Activated B cell treated with CpG ODN at 0.5 μM for 24 hours (primary cell): Measurements from ENCODE around the gene WWOX. TPM values are rescaled to one million over a fixed set of nuclear protein-coding genes. Genes with fewer than 3 reads are reported as not detected.

Source experiments
- ATAC-seq: fragments of 200-7000 bp; cut with Tn5 transposase; one replicate; pipeline ENCODE4 v1.10.0; 2021; ENCODE audit warnings: low read depth, mild to moderate bottlenecking, moderate library complexity
- CTCF ChIA-PET: fragments of 350-600 bp; sonication (Branson Sonifier 250); formaldehyde crosslinking; loops from one replicate; lab custom pipeline; 2021; ENCODE audit warnings: antibody characterized with exemption; lab: Charles Lee
- POLR2A ChIA-PET: fragments of 350-600 bp; sonication (Branson Sonifier 250); formaldehyde crosslinking; loops from one replicate; lab custom pipeline; 2021; ENCODE audit warnings: antibody characterized with exemption; lab: Charles Lee
- DNase-seq: peaks from one replicate; pipeline ENCODE4 v3.0.0; 2022
- H3K27ac Mint-ChIP-seq: one replicate; pipeline ENCODE4 v1.8.0; 2020; ENCODE audit warnings: mixed read lengths
- H3K27me3 Mint-ChIP-seq: one replicate; pipeline ENCODE4 v1.8.0; 2021; ENCODE audit warnings: mixed read lengths
- H3K36me3 Mint-ChIP-seq: one replicate; pipeline ENCODE4 v1.8.0; 2021; ENCODE audit warnings: low read depth, mixed read lengths
- H3K4me1 Mint-ChIP-seq: one replicate; pipeline ENCODE4 v1.8.0; 2021; ENCODE audit warnings: mixed read lengths
- H3K4me3 Mint-ChIP-seq: one replicate; pipeline ENCODE4 v1.8.0; 2020; ENCODE audit warnings: mild to moderate bottlenecking, mixed read lengths
- H3K9me3 Mint-ChIP-seq: one replicate; pipeline ENCODE4 v1.8.0; 2020; ENCODE audit warnings: mixed read lengths
- intact Hi-C: fragments of 100-400 bp; cut with micrococcal nuclease; formaldehyde crosslinking; loops from one replicate; pipeline ENCODE4 v1.15.1; 2024
- total RNA-seq: library from RNA; stranded (reverse); gene quantifications from 2 replicates; pipeline ENCODE4 v1.2.3, GENCODE V29; 2022
- TF ChIP-seq, protein P1 (sequence below): fragments of 200-600 bp; IDR thresholded peaks from one replicate; pipeline ENCODE4 v1.8.0; 2022; ENCODE audit warnings: antibody characterized with exemption, mild to moderate bottlenecking

Gene WWOX
- total RNA-seq, 1 donor from 2014 or later = 22.6 TPM

DNA sequence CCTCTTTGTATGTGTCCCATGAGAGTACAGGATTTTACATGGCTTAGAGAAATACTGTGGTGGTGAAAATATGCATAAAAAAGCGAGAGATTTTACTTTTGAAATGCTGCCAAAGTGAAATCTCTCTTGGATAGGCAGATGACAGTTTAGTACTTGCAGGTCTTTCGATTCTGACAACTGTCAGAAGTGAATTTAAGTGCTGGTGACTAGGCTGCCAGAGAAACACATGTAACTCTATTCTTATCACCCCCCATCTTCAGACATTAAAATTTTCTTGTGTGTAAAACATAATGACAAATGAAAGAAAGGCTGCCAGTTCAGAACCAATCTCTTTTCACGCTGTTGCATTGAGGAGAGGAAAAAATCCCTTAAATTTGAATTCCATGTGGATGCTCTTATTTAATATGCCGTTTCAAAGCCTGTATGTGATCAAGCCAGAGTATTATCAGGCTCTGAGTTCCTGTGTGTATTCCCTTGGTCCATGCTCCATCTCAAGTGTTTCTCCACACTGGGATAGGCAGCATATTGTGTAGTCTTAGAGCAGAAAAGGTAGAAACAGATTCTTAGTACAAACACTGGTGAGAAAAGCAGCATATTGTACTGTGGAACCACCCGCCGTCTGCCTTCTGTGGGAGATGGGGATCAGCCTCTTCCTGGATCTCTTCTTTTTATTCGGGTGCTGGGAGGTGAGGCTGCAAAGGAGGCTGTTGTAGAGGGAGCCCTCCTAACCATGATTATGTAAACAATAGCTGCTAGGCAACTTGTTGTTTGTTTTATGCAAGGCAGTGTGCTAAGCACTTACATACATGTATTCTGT lies 291.3 kb downstream of the WWOX start:
- no peak for ATAC-seq
- H3K27me3 Mint-ChIP-seq = no peaks in the 10 kb centered on the region
- DNase-seq = no peak
- no peak overlapping the region for H3K4me3 Mint-ChIP-seq
- POLR2A ChIA-PET = no interaction called here
- H3K4me1 Mint-ChIP-seq = no peaks in the 10 kb centered on the region
- H3K27ac Mint-ChIP-seq = no peak overlapping the region
- CTCF ChIA-PET = no interaction called here
- intact Hi-C loops = no loop called here
- peaks cover 8% of the 10 kb centered on the region for H3K9me3 Mint-ChIP-seq
- TF ChIP-seq, protein P1, sequence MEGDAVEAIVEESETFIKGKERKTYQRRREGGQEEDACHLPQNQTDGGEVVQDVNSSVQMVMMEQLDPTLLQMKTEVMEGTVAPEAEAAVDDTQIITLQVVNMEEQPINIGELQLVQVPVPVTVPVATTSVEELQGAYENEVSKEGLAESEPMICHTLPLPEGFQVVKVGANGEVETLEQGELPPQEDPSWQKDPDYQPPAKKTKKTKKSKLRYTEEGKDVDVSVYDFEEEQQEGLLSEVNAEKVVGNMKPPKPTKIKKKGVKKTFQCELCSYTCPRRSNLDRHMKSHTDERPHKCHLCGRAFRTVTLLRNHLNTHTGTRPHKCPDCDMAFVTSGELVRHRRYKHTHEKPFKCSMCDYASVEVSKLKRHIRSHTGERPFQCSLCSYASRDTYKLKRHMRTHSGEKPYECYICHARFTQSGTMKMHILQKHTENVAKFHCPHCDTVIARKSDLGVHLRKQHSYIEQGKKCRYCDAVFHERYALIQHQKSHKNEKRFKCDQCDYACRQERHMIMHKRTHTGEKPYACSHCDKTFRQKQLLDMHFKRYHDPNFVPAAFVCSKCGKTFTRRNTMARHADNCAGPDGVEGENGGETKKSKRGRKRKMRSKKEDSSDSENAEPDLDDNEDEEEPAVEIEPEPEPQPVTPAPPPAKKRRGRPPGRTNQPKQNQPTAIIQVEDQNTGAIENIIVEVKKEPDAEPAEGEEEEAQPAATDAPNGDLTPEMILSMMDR = no peak
- H3K36me3 Mint-ChIP-seq = peaks cover 6% of the 10 kb centered on the region

DNA sequence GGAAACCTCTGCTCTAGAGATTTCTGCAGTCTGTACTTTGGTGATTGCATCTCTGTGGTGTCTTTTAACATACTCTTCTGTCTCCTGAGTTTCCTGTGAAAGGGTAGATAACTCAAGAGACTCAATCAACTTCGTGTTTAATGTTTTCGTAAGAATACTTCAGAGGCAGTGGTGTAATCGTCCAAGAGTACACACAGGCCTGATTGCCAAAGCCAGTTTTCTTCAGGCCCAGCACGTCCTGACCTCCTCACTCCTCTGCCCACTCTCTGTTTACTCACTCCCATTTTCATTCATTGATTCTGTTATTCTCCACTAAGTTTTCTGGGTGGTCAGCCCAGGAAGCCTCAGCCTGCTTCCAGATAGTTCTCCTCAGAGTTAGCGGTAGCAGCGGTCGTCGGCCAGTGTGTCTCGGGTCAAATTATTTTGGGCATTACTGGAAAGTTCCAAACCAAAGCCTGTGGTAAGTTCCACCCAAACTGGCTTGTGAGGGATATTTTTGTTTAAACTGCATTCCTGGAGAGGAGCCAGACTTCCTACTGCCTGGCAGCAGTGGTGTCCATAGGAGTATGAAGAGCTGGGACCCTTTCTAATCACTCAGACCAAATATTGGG lies 293.2 kb downstream of the WWOX start:
- H3K4me3 Mint-ChIP-seq = no peak overlapping the region
- H3K27me3 Mint-ChIP-seq = no peaks in the 10 kb centered on the region
- ChIA-PET POLR2A (no interaction called here), CTCF (no interaction called here)
- intact Hi-C loops = no loop called here
- H3K27ac Mint-ChIP-seq = no peak overlapping the region
- no peaks in the 10 kb centered on the region for H3K4me1 Mint-ChIP-seq
- ATAC-seq = no peak
- DNase-seq = no peak
- H3K9me3 Mint-ChIP-seq = peaks cover 8% of the 10 kb centered on the region
- peaks cover 6% of the 10 kb centered on the region for H3K36me3 Mint-ChIP-seq
- TF ChIP-seq, protein P1 = no peak

DNA sequence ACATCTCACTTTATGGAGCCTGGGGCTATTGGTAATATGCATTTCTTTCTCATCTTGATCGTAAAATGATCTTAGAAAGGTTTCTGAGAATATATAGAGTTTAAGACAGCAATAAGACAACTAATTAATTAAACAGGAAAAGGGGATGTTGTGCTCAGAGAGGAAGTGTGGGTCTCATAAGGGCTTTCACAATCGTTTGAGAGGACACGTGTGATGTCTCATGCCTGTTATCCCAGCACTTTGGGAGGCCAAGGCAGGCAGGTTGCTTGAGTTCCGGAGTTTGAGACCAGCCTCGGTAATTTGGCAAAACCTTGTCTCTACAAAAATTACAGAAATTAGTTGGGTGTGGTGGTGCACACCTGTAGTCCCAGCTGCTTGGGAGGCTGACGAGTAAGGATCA lies 295.6 kb downstream of the WWOX start:
- ATAC-seq (no peak), DNase-seq (no peak)
- ChIA-PET POLR2A (no interaction called here), CTCF (no interaction called here)
- Mint-ChIP-seq H3K27ac (no peak overlapping the region), H3K4me3 (no peak overlapping the region), H3K36me3 (peaks cover 6% of the 10 kb centered on the region), H3K4me1 (no peaks in the 10 kb centered on the region), H3K27me3 (no peaks in the 10 kb centered on the region), H3K9me3 (peaks cover 8% of the 10 kb centered on the region)
- TF ChIP-seq, protein P1 = no peak
- intact Hi-C loops = no loop called here

DNA sequence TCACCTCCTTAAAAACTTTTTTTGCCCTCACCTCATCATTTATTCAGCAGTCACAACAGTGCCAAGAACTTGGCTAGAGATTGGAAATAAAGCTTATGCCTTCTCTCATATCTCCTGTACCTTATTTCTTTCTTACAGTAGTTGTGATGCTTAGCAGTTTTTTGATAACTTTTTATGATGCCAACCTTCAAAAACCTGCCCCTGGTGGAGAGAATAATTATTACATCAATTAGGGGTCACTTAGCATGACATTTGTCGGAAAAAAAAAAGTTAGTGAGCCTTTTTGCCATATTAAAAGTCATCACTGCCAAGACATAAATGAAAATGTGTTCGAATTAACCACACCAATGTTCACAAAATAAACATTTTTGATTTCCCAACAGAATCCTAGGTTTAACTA lies 296.6 kb downstream of the WWOX start:
- ChIA-PET CTCF (no interaction called here), POLR2A (no interaction called here)
- intact Hi-C loops = no loop called here
- Mint-ChIP-seq H3K27me3 (no peaks in the 10 kb centered on the region), H3K4me3 (no peak overlapping the region), H3K9me3 (peaks cover 8% of the 10 kb centered on the region), H3K27ac (no peak overlapping the region), H3K36me3 (peaks cover 6% of the 10 kb centered on the region), H3K4me1 (no peaks in the 10 kb centered on the region)
- DNase-seq (no peak), ATAC-seq (no peak)
- TF ChIP-seq, protein P1 = no peak

DNA sequence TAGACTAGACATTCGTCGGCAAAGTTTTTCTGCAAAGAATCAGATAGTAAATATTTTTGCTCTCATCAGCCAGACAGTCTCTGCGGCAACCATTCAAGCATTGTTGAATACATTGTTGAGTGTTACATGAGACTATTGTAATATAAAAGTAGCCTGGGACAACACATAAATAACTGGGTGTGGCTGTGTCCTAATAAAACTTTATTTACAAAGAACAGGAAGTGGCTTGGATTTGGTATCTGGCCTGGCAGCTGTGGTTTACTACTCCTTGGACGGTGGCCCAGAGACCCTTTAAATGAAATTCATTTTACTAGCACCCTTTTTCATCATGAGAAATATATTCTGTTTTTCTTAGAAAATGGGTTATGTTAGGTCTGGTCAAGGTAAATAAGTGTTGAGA lies 297.2 kb downstream of the WWOX start:
- DNase-seq = no peak
- intact Hi-C loops = no loop called here
- ChIA-PET CTCF (no interaction called here), POLR2A (no interaction called here)
- Mint-ChIP-seq H3K27me3 (no peaks in the 10 kb centered on the region), H3K27ac (no peak overlapping the region), H3K9me3 (peaks cover 8% of the 10 kb centered on the region), H3K4me1 (no peaks in the 10 kb centered on the region), H3K4me3 (no peak overlapping the region), H3K36me3 (peaks cover 6% of the 10 kb centered on the region)
- TF ChIP-seq, protein P1 = no peak
- ATAC-seq = no peak
